ENCODE data around the gene CMSS1.

Gene CMSS1

GRCh38 chr3:99875581-99875928 is 57.9 kb downstream of the CMSS1 start:
- POLR2A ChIA-PET, result interaction anchor here (0.8 to 1.6 kb wide), 2 partner anchors 9 to 16 kb away, joined by 3 read pairs; no protein-coding TSS in a partner anchor

GRCh38 chr3:99875929-99876841 is 58.5 kb downstream of the CMSS1 start:
- CTCF ChIA-PET, result interaction anchor here (0.6 kb wide), 1 partner anchor 43 kb away, joined by 3 read pairs; no protein-coding TSS in a partner anchor
- TF ChIP-seq SP1 (IDR thresholded peaks at IDR 0.05), result no peak
- no peak for TF ChIP-seq FOXK2 (IDR thresholded peaks at IDR 0.05)
- TF ChIP-seq HDGF (IDR thresholded peaks at IDR 0.05; ENCODE audit: borderline replicate concordance), result no peak
- TF ChIP-seq PKNOX1 (IDR thresholded peaks at IDR 0.05), result no peak
- TF ChIP-seq TARDBP (IDR thresholded peaks at IDR 0.05), result no peak
- TF ChIP-seq CTBP1 (IDR thresholded peaks at IDR 0.05; ENCODE audit: borderline replicate concordance), result no peak
- no peak for TF ChIP-seq L3MBTL2 (conservative IDR thresholded peaks at IDR 0.05)
- TF ChIP-seq SUZ12 (IDR thresholded peaks at IDR 0.05), result no peak
- no peak for TF ChIP-seq BHLHE40 (IDR thresholded peaks at IDR 0.05; ENCODE audit: borderline replicate concordance)
- TF ChIP-seq LEF1 (IDR thresholded peaks at IDR 0.05; ENCODE audit: borderline replicate concordance), result no peak
- no peak for TF ChIP-seq FOXA1 (IDR thresholded peaks at IDR 0.05)
- peak; percentile 77 for DNase-seq (ENCODE audit: extremely low spot score)
- POLR2A ChIA-PET, result interaction anchor here (0.8 to 1.6 kb wide), 2 partner anchors 8 to 17 kb away, joined by 3 read pairs; no protein-coding TSS in a partner anchor

More at GRCh38 chr3:99875581-99875928, 57.9 kb downstream of the CMSS1 start:
- TF ChIP-seq FOXM1 (IDR thresholded peaks at IDR 0.05; ENCODE audit: borderline replicate concordance), result no peak
- no peak for TF ChIP-seq ARNT (IDR thresholded peaks at IDR 0.05)
- no peak for TF ChIP-seq LEF1 (IDR thresholded peaks at IDR 0.05; ENCODE audit: borderline replicate concordance)
- no peak for TF ChIP-seq L3MBTL2 (conservative IDR thresholded peaks at IDR 0.05)
- TF ChIP-seq ELF4 (IDR thresholded peaks at IDR 0.05), result no peak
- no peak for TF ChIP-seq ZNF384 (IDR thresholded peaks at IDR 0.05)
- no peak for TF ChIP-seq BHLHE40 (IDR thresholded peaks at IDR 0.05; ENCODE audit: borderline replicate concordance)
- TF ChIP-seq TARDBP (IDR thresholded peaks at IDR 0.05), result no peak
- no peak for TF ChIP-seq SUZ12 (IDR thresholded peaks at IDR 0.05)
- no peak for TF ChIP-seq PKNOX1 (IDR thresholded peaks at IDR 0.05)
- no peak for TF ChIP-seq HDGF (IDR thresholded peaks at IDR 0.05; ENCODE audit: borderline replicate concordance)
- no peak for TF ChIP-seq FOXA1 (IDR thresholded peaks at IDR 0.05)
- TF ChIP-seq CTBP1 (IDR thresholded peaks at IDR 0.05; ENCODE audit: borderline replicate concordance), result no peak
- TF ChIP-seq FOXK2 (IDR thresholded peaks at IDR 0.05), result no peak
- no peak for DNase-seq (ENCODE audit: extremely low spot score)
- CTCF ChIA-PET, result interaction anchor here (0.6 kb wide), 1 partner anchor 43 kb away, joined by 3 read pairs; no protein-coding TSS in a partner anchor

- no peak for DNase-seq (ENCODE audit: extremely low spot score)
- TF ChIP-seq PKNOX1 (IDR thresholded peaks at IDR 0.05), result no peak
- TF ChIP-seq BHLHE40 (IDR thresholded peaks at IDR 0.05; ENCODE audit: borderline replicate concordance), result no peak
- no peak for TF ChIP-seq FOXA1 (IDR thresholded peaks at IDR 0.05)
- no peak for TF ChIP-seq ZNF384 (IDR thresholded peaks at IDR 0.05)
- no peak for TF ChIP-seq TARDBP (IDR thresholded peaks at IDR 0.05)
- TF ChIP-seq HDGF (IDR thresholded peaks at IDR 0.05; ENCODE audit: borderline replicate concordance), result no peak
- TF ChIP-seq SP1 (IDR thresholded peaks at IDR 0.05), result no peak
- TF ChIP-seq L3MBTL2 (conservative IDR thresholded peaks at IDR 0.05), result no peak
- TF ChIP-seq ARNT (IDR thresholded peaks at IDR 0.05), result no peak
- TF ChIP-seq LEF1 (IDR thresholded peaks at IDR 0.05; ENCODE audit: borderline replicate concordance), result no peak
- no peak for TF ChIP-seq FOXK2 (IDR thresholded peaks at IDR 0.05)
- TF ChIP-seq NFRKB (IDR thresholded peaks at IDR 0.05), result no peak
- no peak for TF ChIP-seq ELF4 (IDR thresholded peaks at IDR 0.05)
- no peak for TF ChIP-seq SUZ12 (IDR thresholded peaks at IDR 0.05)
- TF ChIP-seq CTBP1 (IDR thresholded peaks at IDR 0.05; ENCODE audit: borderline replicate concordance), result no peak
- TF ChIP-seq FOXM1 (IDR thresholded peaks at IDR 0.05; ENCODE audit: borderline replicate concordance), result no peak
- ChIA-PET CTCF (no interaction called here), POLR2A (no interaction called here)
Measured at GRCh38 chr3:99877031-99877579, 59.4 kb downstream of the CMSS1 start.

- CTCF ChIA-PET, result no interaction called here
Measured at GRCh38 chr3:99878005-99878404, 60.3 kb downstream of the CMSS1 start.

More at GRCh38 chr3:99878005-99878404, 60.3 kb downstream of the CMSS1 start:
- TF ChIP-seq FOXM1 (IDR thresholded peaks at IDR 0.05; ENCODE audit: borderline replicate concordance) (no peak), FOXK2 (IDR thresholded peaks at IDR 0.05) (no peak), NFRKB (IDR thresholded peaks at IDR 0.05) (no peak), ARNT (IDR thresholded peaks at IDR 0.05) (no peak), SP1 (IDR thresholded peaks at IDR 0.05) (no peak), ELF4 (IDR thresholded peaks at IDR 0.05) (no peak), L3MBTL2 (conservative IDR thresholded peaks at IDR 0.05) (no peak), HDGF (IDR thresholded peaks at IDR 0.05; ENCODE audit: borderline replicate concordance) (no peak), BHLHE40 (IDR thresholded peaks at IDR 0.05; ENCODE audit: borderline replicate concordance) (no peak), ZNF384 (IDR thresholded peaks at IDR 0.05) (no peak), PKNOX1 (IDR thresholded peaks at IDR 0.05) (no peak), FOXA1 (IDR thresholded peaks at IDR 0.05) (no peak), LEF1 (IDR thresholded peaks at IDR 0.05; ENCODE audit: borderline replicate concordance) (no peak), TARDBP (IDR thresholded peaks at IDR 0.05) (no peak), SUZ12 (IDR thresholded peaks at IDR 0.05) (no peak), CTBP1 (IDR thresholded peaks at IDR 0.05; ENCODE audit: borderline replicate concordance) (no peak)
- POLR2A ChIA-PET, result no interaction called here
- DNase-seq (ENCODE audit: extremely low spot score), result no peak
